Posterior cingulate gyrus (tissue), 11 donors: ENCODE measurements around the gene OR12D1.

Experiments
- DNase-seq, 10 donors: peaks; one replicate each; pipeline versions ENCODE4 v3.0.0 to v3.0.0-alpha.2; 2020 to 2021; ENCODE audit warnings: mixed read lengths in 3 of 10
- intact Hi-C: fragments of 100-400 bp; cut with DNase I; formaldehyde crosslinking; loops from one replicate; pipeline ENCODE4 v1.15.1; 2023

OR12D1 gene

GRCh38 chr6:29462022-29462421 lies 47.3 kb downstream of the OR12D1 start:
- no peak for DNase-seq
- intact Hi-C loops = no loop called here

DNA sequence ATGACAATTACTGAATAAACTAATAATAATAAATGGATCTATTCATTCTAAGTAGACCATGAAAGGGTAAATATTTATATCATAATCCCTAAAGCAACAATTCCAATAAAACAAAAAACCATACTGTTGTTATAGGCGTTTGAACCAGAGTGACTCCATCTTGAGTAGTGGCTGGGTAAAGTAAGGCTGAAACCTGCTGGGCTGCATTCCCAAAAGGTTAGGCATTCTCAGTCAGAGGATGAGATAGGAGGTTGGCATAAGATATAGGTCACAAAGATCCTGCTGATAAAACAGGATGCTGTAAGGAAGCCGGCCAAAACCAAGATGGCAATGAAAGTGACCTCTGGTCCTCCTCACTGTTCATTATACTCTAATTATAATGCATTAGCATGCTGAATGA lies 50.6 kb downstream of the OR12D1 start:
- intact Hi-C loops = no loop called here
- DNase-seq = no peak

DNA sequence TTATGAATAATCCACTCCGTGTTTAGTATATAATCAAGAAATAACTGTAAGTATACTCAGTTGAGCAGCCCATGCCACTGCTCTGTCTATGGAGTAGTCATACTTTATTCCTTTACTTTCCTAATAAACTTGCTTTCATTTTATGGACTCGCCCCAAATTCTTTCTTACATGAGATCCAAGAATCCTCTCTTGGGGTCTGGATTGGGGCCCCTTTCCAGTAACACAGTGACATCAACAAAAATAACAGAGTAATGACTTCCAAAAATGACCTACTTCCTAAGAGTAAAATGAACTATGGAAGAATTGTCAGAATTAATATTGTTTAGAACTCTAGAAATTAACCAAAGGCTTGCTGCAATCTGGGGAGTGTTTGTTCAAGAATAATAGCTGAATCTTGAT lies 51.1 kb downstream of the OR12D1 start:
- no peak for DNase-seq
- intact Hi-C loops = no loop called here

GRCh38 chr6:29466241-29466640 lies 51.5 kb downstream of the OR12D1 start:
- intact Hi-C loops = no loop called here
- DNase-seq = no peak
